RWPE2 (cell line): ENCODE results near the gene SUGCT.

Source experiments
- ATAC-seq: fragments of 200-7000 bp; cut with Tn5 transposase; 3 replicates; pipeline ENCODE4 v1.9.1; 2021; ENCODE audit warnings: low read depth
- DNase-seq: peaks from one replicate; pipeline ENCODE4 v3.0.0-alpha.2; 2020; ENCODE audit warnings: low spot score
- H3K27ac ChIP-seq: fragments of 450-650 bp; 2 replicates; pipeline ENCODE4 v1.5.1; 2017; ENCODE audit warnings: mild to moderate bottlenecking; ENCODE audit not compliant: poor library complexity, severe bottlenecking
- H3K27me3 ChIP-seq: fragments of 250-450 bp; sonication (Bioruptor Pico); 2 replicates; pipeline ENCODE4 v1.5.1; 2021; ENCODE audit warnings: mild to moderate bottlenecking, moderate library complexity; ENCODE audit not compliant: insufficient read depth, poor library complexity, severe bottlenecking
- H3K36me3 ChIP-seq: fragments of 250-450 bp; sonication (Bioruptor Pico); 2 replicates; pipeline ENCODE4 v1.5.1; 2020; ENCODE audit warnings: low read depth, mild to moderate bottlenecking, moderate library complexity
- H3K4me1 ChIP-seq: fragments of 250-450 bp; sonication (Bioruptor Pico); 2 replicates; pipeline ENCODE4 v1.5.1; 2021; ENCODE audit warnings: mild to moderate bottlenecking, moderate library complexity; ENCODE audit not compliant: insufficient read depth, poor library complexity, severe bottlenecking
- H3K4me3 ChIP-seq: fragments of 250-450 bp; sonication (Bioruptor Pico); 2 replicates; pipeline ENCODE4 v1.5.1; 2021; ENCODE audit warnings: mild to moderate bottlenecking, moderate library complexity; ENCODE audit not compliant: severe bottlenecking
- H3K9me3 ChIP-seq: fragments of 250-450 bp; sonication (Bioruptor Pico); 2 replicates; pipeline ENCODE4 v1.5.1; 2021; ENCODE audit warnings: mild to moderate bottlenecking, moderate library complexity; ENCODE audit not compliant: severe bottlenecking
- CTCF ChIP-seq: fragments of 450-650 bp; IDR thresholded peaks from one replicate; pipeline ENCODE4 v1.5.1; 2017; ENCODE audit warnings: mild to moderate bottlenecking, moderate library complexity; ENCODE audit not compliant: poor library complexity, severe bottlenecking

Gene SUGCT

GRCh38 chr7:40282858-40283257 lies 148.1 kb downstream of the SUGCT start:
- ATAC-seq, result no peak
- DNase-seq, result no peak
- Histone ChIP-seq H3K27me3 (no peaks in the 10 kb centered on the region), H3K4me1 (no peaks in the 10 kb centered on the region), H3K9me3 (no peaks in the 10 kb centered on the region), H3K36me3 (no peaks in the 10 kb centered on the region), H3K27ac (no peak overlapping the region), H3K4me3 (no peak overlapping the region)
- no peak for TF ChIP-seq CTCF

- TF ChIP-seq CTCF, result no peak
- ATAC-seq (no peak), DNase-seq (no peak)
- H3K4me1 ChIP-seq, result no peaks in the 10 kb centered on the region
- H3K9me3 ChIP-seq, result no peaks in the 10 kb centered on the region
- no peak overlapping the region for H3K4me3 ChIP-seq
- H3K27ac ChIP-seq, result no peak overlapping the region
- H3K27me3 ChIP-seq, result no peaks in the 10 kb centered on the region
- H3K36me3 ChIP-seq, result no peaks in the 10 kb centered on the region
Measured at GRCh38 chr7:40283391-40283790, 148.6 kb downstream of the SUGCT start.

GRCh38 chr7:40288827-40289226 lies 154.0 kb downstream of the SUGCT start:
- H3K27me3 ChIP-seq, result no peaks in the 10 kb centered on the region
- DNase-seq, result no peak
- H3K4me3 ChIP-seq, result no peak overlapping the region
- ATAC-seq, result no peak
- no peak overlapping the region for H3K27ac ChIP-seq
- H3K9me3 ChIP-seq, result no peaks in the 10 kb centered on the region
- H3K4me1 ChIP-seq, result no peaks in the 10 kb centered on the region
- no peaks in the 10 kb centered on the region for H3K36me3 ChIP-seq
- TF ChIP-seq CTCF, result no peak

- no peak for TF ChIP-seq CTCF
- Histone ChIP-seq H3K9me3 (no peaks in the 10 kb centered on the region), H3K4me1 (peaks cover 16% of the 10 kb centered on the region), H3K36me3 (no peaks in the 10 kb centered on the region), H3K27ac (peak overlapping the region; percentile 68), H3K27me3 (no peaks in the 10 kb centered on the region), H3K4me3 (no peak overlapping the region)
- DNase-seq, result no peak
- ATAC-seq, result no peak
Measured at GRCh38 chr7:40297741-40298311, 163.0 kb downstream of the SUGCT start.

GRCh38 chr7:40298421-40298820 lies 163.6 kb downstream of the SUGCT start:
- no peaks in the 10 kb centered on the region for H3K9me3 ChIP-seq
- H3K4me1 ChIP-seq, result peaks cover 16% of the 10 kb centered on the region
- no peak overlapping the region for H3K4me3 ChIP-seq
- H3K27ac ChIP-seq, result peak overlapping the region; percentile 68
- H3K36me3 ChIP-seq, result no peaks in the 10 kb centered on the region
- DNase-seq (no peak), ATAC-seq (0 out of 3 replicates have a peak, but pooled peaks have one; percentile 36)
- no peak for TF ChIP-seq CTCF
- H3K27me3 ChIP-seq, result no peaks in the 10 kb centered on the region
